ENCODE results near the gene RGS13.

The RGS13 gene, protein sequence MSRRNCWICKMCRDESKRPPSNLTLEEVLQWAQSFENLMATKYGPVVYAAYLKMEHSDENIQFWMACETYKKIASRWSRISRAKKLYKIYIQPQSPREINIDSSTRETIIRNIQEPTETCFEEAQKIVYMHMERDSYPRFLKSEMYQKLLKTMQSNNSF

GRCh38 chr1:192635939-192636338, at the start of gene RGS13:
RGS13 (plus strand) TSS chr1:192636147; CDS start chr1:192644335, 8,188 bp downstream.
- DNase-seq (ENCODE audit: low spot score) = no peak

- DNase-seq (ENCODE audit: low spot score) = no peak
Observed at GRCh38 chr1:192587386-192588266, 48.3 kb upstream of the RGS13 start.

GRCh38 chr1:192588546-192588945, 47.4 kb upstream of the RGS13 start:
- DNase-seq (ENCODE audit: low spot score) = no peak

- no peak for DNase-seq (ENCODE audit: low spot score)
Observed at GRCh38 chr1:192589813-192590212, 46.1 kb upstream of the RGS13 start.

DNA sequence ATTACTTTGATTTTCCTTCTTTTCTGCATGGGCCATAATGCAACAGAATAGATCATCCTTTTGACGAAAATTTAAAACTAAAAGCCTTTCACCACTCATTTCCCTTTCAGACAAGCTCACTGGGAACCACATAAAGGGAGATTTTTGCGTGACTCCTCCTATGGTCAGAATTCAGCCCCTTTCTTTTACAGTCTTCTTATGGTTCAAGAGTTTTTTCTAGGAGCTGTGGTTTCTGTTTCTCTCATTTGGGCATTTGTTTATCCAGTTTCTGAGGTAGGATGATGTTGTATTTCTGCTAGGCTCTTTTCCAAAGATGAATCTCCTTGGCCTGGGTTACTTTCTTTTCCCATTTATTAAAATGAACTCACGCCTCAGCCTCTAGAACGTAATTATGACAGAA, 43.4 kb upstream of the RGS13 start:
- DNase-seq (ENCODE audit: low spot score) = no peak

GRCh38 chr1:192592981-192593708, 42.8 kb upstream of the RGS13 start:
- DNase-seq (ENCODE audit: low spot score) = no peak

DNA sequence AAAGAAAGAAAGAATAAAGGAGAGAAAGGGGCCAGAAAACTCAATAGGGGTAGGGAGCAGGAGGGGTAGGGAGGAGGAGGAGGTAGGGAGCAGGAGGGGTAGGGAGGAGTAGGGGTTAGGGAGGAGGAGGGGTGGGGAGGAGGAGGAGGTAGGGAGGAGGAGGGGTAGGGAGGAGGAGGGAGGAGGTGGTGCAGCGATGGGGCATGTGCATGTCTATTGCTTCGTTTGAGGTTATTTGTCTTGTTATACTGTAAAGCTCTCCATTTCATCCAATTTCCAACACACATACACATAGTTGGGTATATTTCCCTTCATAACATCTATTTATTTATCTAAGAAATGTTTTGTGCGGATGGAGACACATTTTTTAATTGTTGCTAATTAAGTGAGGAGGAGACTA, 40.6 kb upstream of the RGS13 start:
- no peak for DNase-seq (ENCODE audit: low spot score)

- DNase-seq (ENCODE audit: low spot score) = no peak
Observed at GRCh38 chr1:192598589-192598988, 37.4 kb upstream of the RGS13 start.

GRCh38 chr1:192600275-192600674, 35.7 kb upstream of the RGS13 start:
- no peak for DNase-seq (ENCODE audit: low spot score)

GRCh38 chr1:192601143-192601542, 34.8 kb upstream of the RGS13 start:
- no peak for DNase-seq (ENCODE audit: low spot score)

DNA sequence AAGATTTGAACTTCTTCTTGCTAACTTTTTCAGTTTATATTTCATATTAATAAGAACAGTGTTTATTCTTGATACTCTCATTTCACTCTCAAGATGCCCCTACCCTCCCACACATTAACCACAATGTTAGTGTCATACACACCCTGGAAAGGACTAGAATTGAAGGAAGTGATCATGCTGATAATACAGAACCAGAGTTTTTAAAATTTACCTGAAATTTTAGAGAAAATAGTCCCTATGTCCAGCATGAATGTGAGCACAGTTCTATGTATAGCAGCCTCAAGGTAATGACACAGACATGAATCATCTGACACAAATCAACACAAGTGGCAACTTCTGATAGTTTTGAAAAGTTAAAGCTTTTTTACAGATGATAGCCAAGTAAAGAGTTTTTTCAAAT, 34.4 kb upstream of the RGS13 start:
- no peak for DNase-seq (ENCODE audit: low spot score)

GRCh38 chr1:192602757-192603156, 33.2 kb upstream of the RGS13 start:
- DNase-seq (ENCODE audit: low spot score) = no peak

GRCh38 chr1:192603218-192603787, 32.6 kb upstream of the RGS13 start:
- no peak for DNase-seq (ENCODE audit: low spot score)

DNA sequence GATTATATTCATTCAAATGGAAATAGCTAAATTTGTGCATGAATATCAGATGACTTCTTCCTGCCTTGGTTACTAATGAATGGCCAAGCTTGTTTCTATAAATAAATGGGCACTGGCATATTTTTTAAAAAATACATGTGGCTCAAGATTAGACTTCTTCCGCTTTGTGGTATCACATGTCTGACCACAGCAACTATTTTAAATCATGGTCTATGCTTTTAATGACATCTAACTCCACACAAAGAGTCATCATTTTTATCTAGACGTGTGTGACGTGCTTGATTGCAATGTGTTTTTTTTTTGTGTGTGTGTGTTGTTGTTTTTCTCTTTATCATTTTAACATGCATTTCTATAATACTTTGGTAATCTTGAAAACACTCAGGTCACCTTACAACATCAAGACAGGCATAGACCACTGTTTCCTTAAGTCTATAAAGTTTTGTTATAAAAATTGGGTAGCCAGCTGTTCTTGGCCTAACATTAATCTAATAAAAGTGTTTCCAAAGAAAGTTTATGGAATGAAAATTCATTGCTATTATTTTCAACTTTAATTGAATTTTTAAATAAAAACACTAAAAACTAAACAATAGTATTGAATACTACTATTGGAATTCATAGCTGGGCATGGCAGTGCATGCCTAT, 30.8 kb upstream of the RGS13 start:
- no peak for DNase-seq (ENCODE audit: low spot score)

DNA sequence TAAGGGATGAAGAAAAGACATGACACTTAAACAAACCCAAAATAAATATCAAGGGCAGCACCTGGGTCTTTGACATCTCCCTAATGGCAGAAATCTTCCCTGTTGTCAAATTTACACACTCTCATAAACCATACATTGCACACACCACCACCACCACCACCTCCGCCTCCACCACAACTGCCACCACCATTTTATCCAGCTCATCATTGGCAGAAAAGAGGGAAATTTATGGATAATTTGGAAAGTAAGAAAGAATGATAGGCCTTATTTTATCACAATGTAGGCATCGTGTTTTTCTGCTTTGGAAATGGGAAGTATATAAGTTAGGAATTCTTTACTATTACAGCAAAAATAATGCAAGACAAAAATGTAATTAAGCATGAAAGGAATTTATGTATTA, 27.3 kb upstream of the RGS13 start:
- no peak for DNase-seq (ENCODE audit: low spot score)

DNA sequence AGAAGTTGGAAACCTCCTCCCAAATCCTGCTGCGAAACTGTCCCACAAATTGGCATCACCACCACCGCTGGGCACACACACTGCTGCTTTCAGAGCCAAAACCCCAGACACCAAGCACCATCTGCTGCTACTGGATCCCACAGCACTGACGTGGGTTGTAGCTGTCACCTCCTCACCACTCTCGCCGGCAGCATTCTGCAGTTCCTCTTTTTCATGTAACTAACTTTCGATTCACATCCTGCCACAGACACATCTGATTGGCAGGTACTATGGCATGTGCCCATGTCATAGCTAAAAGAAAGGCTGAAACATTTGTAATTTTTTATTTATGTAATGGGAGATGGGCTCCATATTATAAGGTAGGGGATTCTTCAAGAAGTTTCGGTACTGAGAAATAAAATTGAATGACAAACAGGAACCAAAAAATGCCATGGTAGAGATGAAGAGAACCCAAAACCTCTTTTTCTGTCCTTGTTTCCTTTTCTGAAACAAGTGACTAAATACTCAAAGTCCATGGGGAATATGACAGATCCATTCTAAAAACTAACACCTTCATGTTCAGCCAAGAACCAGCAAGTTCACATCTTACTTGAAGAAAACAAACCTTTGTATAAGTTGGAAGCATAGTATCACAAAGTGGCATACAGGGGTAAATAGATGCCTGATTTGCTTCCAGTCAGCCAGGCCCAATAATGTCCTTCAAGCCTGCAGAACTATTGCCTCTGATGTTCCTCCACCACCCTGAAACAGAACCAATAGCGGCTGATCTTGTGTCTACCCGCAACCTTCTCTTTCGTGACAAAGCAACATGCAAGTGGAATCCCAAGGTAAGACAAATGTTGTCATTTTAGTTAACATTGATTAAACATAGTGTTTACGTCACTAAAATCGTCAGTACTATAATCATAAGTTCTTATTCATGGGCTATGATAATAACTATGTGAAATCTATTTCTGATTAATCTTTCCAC, 26.6 kb upstream of the RGS13 start:
- no peak for DNase-seq (ENCODE audit: low spot score)

GRCh38 chr1:192610112-192610889, 25.6 kb upstream of the RGS13 start:
- peak; percentile 5 for DNase-seq (ENCODE audit: low spot score)

DNA sequence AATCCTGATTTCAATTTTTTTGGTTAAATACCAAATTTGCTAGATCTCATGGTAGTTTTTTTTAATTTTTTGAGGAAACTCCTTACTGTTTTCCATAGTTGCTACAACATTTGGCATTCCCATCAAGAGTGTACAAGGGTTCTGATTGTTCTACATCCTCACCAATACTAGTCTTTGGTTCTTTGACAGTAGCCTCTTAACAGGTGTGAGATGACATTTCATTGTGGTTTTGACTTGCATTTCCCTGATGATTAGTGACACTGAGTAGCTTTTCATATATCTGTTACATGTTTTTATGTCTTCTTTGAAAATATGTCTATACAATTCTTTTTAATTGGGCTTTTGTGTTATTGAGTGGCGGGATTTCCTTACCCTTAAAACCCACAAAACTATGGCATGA, 20.9 kb upstream of the RGS13 start:
- no peak for DNase-seq (ENCODE audit: low spot score)

DNA sequence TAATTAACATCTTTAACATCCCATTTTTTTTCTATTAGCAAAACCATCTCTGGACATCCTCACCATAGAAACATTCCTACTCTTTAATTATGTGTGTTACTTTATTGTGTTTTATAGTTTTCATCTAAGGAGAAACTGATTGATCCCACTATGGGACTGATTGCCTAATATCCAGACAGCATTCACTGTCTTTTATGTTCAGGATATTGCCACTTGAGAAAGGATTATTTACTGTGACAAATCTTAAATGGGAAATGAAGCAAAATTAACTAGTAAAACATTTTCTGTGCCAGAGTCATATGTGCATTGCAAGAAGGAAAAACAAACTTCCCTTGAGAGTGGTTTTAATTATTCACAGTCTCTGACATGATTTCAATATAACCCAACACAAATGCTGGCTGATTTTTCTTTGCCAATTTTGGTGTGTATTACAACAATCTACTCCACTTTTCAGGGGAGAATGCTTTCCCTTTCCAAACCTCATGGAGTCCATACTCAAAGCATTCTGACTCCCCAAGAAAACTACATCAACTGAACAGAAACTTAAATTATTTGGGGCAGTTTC, 15.8 kb upstream of the RGS13 start:
- no peak for DNase-seq (ENCODE audit: low spot score)

All from SW480 (cell line).